Spleen (tissue), 7 donors: ENCODE data around the gene SMIM27.

Source experiments
- POLR2A ChIP-seq, 3 donors: fragments of 450-650 bp; IDR thresholded peaks; one replicate each; pipeline ENCODE4 v1.5.1; 2017; ENCODE audit warnings: antibody characterized with exemption in 3 of 3, mild to moderate bottlenecking in 1 of 3
- POLR2AphosphoS5 ChIP-seq, 3 donors: sonication (generic); formaldehyde crosslinking; IDR thresholded peaks; one replicate each; pipeline ENCODE4 v1.5.1; 2017; ENCODE audit warnings: antibody characterized with exemption in 3 of 3
- TF ChIP-seq, protein P1 (sequence below), 11 experiments: fragments of 200-600 bp in 7 of 11; fragments of 450-650 bp in 4 of 11; sonication (generic) in 4 of 11; IDR thresholded peaks in 8 of 11; conservative IDR thresholded peaks in 3 of 11; 1 replicate in 7 of 11; 2 replicates in 4 of 11; pipeline versions ENCODE4 v1.4.0 to v1.8.0; 2016 to 2021; ENCODE audit warnings: antibody characterized with exemption in 11 of 11, inconsistent platforms in 4 of 11, mild to moderate bottlenecking in 1 of 11
- donor health status: DM: no; HTN: no; CAD: no; lungs with moderate emphysema.
- donor health status: DM: no; HTN: no; CAD: no.
- donor health status: DM: no; HTN: no; CAD: no.

DNA sequence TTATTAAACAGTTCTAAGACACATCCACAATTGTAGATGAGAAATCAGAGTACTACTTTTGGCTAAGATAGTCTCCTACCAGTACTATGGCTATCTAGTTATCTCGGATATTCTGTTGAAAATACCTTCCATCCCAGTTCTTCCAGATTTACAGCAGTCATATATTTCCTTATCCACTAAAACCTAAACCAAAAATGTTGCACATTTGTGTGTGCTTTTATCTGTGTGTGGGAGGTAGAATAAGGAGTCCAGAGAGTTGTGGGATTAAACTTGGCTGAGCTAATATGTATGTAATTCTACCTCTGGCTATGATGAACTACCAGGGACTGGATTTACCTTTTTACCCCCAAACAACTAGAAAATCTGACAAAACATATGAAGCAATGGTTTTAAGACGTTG lies 38.3 kb downstream of the SMIM27 start:
- no peak for TF ChIP-seq POLR2A (IDR thresholded peaks at IDR 0.05)
- TF ChIP-seq, protein P1, sequence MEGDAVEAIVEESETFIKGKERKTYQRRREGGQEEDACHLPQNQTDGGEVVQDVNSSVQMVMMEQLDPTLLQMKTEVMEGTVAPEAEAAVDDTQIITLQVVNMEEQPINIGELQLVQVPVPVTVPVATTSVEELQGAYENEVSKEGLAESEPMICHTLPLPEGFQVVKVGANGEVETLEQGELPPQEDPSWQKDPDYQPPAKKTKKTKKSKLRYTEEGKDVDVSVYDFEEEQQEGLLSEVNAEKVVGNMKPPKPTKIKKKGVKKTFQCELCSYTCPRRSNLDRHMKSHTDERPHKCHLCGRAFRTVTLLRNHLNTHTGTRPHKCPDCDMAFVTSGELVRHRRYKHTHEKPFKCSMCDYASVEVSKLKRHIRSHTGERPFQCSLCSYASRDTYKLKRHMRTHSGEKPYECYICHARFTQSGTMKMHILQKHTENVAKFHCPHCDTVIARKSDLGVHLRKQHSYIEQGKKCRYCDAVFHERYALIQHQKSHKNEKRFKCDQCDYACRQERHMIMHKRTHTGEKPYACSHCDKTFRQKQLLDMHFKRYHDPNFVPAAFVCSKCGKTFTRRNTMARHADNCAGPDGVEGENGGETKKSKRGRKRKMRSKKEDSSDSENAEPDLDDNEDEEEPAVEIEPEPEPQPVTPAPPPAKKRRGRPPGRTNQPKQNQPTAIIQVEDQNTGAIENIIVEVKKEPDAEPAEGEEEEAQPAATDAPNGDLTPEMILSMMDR (IDR thresholded peaks at IDR 0.05 in 8 of 11, conservative IDR thresholded peaks at IDR 0.05 in 3 of 11): no peak
- TF ChIP-seq POLR2AphosphoS5 (IDR thresholded peaks at IDR 0.05): no peak
